HG03354 (cell line): ENCODE results near the gene OVCA2.

Source experiments
- ATAC-seq: cut with Tn5 transposase; IDR thresholded peaks from one replicate; pipeline ENCODE4 v1.9.1; 2021; ENCODE audit warnings: mild to moderate bottlenecking; ENCODE audit not compliant: unreplicated experiment, poor library complexity, severe bottlenecking

Gene OVCA2

GRCh38 chr17:2051061-2051932, 9.5 kb downstream of the OVCA2 start:
- no peak for ATAC-seq

- no peak for ATAC-seq
Observed at GRCh38 chr17:2051933-2052559, 10.2 kb downstream of the OVCA2 start.

GRCh38 chr17:2053380-2054261, 11.8 kb downstream of the OVCA2 start:
- ATAC-seq = no peak

GRCh38 chr17:2054262-2054511, 12.4 kb downstream of the OVCA2 start:
- no peak for ATAC-seq

- peak; percentile 38 for ATAC-seq
Observed at GRCh38 chr17:2054512-2055291, 12.9 kb downstream of the OVCA2 start, which contains the start of gene HIC1. Gene HIC1, plus strand, starts transcription at chr17:2055103. Its CDS starts 1,588 bp downstream, at chr17:2056691.

- ATAC-seq = no peak
Observed at GRCh38 chr17:2055292-2056205, 13.7 kb downstream of the OVCA2 start.

GRCh38 chr17:2056206-2057174, 14.7 kb downstream of the OVCA2 start:
- ATAC-seq = no peak

GRCh38 chr17:2057175-2057759, 15.4 kb downstream of the OVCA2 start:
- ATAC-seq = no peak

GRCh38 chr17:2057760-2058585, 16.2 kb downstream of the OVCA2 start:
- ATAC-seq = no peak

GRCh38 chr17:2058586-2059546, 17.0 kb downstream of the OVCA2 start:
- no peak for ATAC-seq

- ATAC-seq = no peak
Observed at GRCh38 chr17:2059547-2060384, 17.9 kb downstream of the OVCA2 start.

- ATAC-seq = no peak
Observed at GRCh38 chr17:2060385-2060658, 18.5 kb downstream of the OVCA2 start.

- no peak for ATAC-seq
Observed at GRCh38 chr17:2060681-2061440, 19.0 kb downstream of the OVCA2 start.

- ATAC-seq = no peak
Observed at GRCh38 chr17:2061441-2061958, 19.7 kb downstream of the OVCA2 start.
